ENCODE results near the gene FTCDNL1.

Gene FTCDNL1

DNA sequence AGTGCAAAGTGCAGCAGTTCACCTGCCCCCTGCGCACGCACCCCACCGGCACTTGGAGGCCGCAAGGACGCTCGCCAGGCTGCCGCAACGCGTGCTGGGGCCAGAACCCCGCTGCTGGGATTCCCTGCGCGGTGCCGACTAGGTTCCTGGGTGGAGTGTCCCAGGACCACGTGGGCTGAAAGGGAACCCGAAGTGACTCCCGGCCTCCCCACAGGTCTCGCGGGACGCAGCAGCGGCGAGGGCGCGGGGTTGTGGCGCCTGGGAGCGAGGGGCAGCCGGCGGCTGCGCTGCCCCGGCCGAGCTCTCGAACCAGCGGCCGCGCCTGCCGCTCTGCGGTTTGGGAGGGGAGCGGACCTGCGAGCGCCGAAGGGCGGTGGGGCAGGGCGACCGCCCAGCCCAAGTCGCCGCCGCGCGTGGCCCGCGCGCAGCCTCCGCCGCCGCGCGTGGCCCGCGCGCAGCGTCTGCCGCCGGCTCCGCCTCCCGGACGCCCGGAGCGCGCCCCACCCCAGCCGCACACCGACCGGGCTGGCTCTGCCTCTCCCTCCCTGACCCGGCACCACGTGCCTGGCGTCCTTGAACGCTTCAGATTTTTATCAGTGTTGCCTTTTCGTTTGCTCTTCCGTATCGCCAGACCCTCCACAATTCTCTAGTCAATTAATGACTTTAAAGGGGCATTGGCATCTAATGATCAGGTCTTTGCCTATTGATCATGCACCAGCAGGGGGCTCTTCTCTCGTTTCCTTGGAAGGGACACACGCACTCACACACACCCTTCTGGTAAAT is at the start of gene FTCDNL1:
TSS of gene FTCDNL1 (minus strand) at position 475 of the 783 bp plus-strand sequence. CDS start 2,230 bp downstream, outside the sequence.
- DNase-seq, result peak; percentile 73
- H3K27me3 Mint-ChIP-seq (ENCODE audit: low read depth, poor library complexity), result peaks cover 31% of the 10 kb centered on the region

DNA sequence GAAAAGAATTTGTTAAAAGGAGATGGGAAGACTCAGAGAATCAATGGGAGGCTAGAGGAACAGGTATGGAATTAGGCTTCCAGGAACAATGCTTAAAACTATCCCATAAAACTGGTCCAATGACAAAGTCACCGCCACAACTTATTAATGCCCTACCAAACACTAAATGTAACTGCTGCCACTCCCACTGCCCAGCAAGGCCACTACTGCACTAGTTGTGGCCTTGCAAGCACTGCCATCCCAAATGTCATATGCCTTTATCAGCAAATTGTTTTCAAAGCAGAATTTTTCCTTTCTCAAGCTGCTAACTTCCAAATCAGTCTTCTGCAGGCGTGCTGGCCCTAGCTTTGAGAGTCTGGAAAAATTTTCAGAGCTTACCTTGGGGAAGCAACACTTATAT is 45.6 kb upstream of the FTCDNL1 start:
- no peak for DNase-seq
- Mint-ChIP-seq H3K4me3 (no peak overlapping the region), H3K27me3 (ENCODE audit: low read depth, poor library complexity) (peaks cover 4% of the 10 kb centered on the region), H3K4me1 (no peaks in the 10 kb centered on the region), H3K36me3 (ENCODE audit: low read depth) (no peaks in the 10 kb centered on the region), H3K9me3 (peaks cover 3% of the 10 kb centered on the region), H3K27ac (no peak overlapping the region)
- TF ChIP-seq, protein P1, sequence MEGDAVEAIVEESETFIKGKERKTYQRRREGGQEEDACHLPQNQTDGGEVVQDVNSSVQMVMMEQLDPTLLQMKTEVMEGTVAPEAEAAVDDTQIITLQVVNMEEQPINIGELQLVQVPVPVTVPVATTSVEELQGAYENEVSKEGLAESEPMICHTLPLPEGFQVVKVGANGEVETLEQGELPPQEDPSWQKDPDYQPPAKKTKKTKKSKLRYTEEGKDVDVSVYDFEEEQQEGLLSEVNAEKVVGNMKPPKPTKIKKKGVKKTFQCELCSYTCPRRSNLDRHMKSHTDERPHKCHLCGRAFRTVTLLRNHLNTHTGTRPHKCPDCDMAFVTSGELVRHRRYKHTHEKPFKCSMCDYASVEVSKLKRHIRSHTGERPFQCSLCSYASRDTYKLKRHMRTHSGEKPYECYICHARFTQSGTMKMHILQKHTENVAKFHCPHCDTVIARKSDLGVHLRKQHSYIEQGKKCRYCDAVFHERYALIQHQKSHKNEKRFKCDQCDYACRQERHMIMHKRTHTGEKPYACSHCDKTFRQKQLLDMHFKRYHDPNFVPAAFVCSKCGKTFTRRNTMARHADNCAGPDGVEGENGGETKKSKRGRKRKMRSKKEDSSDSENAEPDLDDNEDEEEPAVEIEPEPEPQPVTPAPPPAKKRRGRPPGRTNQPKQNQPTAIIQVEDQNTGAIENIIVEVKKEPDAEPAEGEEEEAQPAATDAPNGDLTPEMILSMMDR (IDR thresholded peaks at IDR 0.05), result no peak

More for the DNA sequence above, at the start of gene FTCDNL1:
- peaks cover 5% of the 10 kb centered on the region for H3K4me1 Mint-ChIP-seq
- TF ChIP-seq, protein P1 (IDR thresholded peaks at IDR 0.05), result peak; percentile 50
- no peaks in the 10 kb centered on the region for H3K36me3 Mint-ChIP-seq (ENCODE audit: low read depth)
- peak within 1 kb of the TSS; percentile 99 for H3K4me3 Mint-ChIP-seq
- no peak within 1 kb of the TSS for H3K27ac Mint-ChIP-seq
- H3K9me3 Mint-ChIP-seq, result no peaks in the 10 kb centered on the region

DNA sequence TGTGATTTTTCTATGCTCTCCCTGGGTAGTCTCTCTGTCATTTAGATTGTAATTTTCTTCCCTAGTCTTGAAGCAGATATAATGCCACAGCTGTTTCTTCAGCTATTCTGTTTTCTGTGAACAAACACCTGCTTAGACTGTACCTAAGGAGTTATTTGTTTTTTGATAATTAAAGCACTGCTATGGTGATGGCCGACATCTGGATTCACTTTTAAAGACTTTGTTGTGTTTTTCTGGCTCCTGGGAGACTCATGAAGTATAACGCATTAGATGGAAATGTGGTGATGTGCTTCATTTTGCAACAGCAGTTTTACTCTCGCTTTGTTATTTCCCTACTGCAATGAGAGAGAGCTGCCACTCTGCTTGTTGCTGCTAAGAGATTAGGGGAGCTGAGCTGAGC is 44.4 kb upstream of the FTCDNL1 start:
- no peak for DNase-seq
- peaks cover 3% of the 10 kb centered on the region for H3K9me3 Mint-ChIP-seq
- H3K4me3 Mint-ChIP-seq, result no peak overlapping the region
- peaks cover 4% of the 10 kb centered on the region for H3K27me3 Mint-ChIP-seq (ENCODE audit: low read depth, poor library complexity)
- TF ChIP-seq, protein P1 (IDR thresholded peaks at IDR 0.05), result no peak
- no peak overlapping the region for H3K27ac Mint-ChIP-seq
- H3K4me1 Mint-ChIP-seq, result no peaks in the 10 kb centered on the region
- H3K36me3 Mint-ChIP-seq (ENCODE audit: low read depth), result no peaks in the 10 kb centered on the region

DNA sequence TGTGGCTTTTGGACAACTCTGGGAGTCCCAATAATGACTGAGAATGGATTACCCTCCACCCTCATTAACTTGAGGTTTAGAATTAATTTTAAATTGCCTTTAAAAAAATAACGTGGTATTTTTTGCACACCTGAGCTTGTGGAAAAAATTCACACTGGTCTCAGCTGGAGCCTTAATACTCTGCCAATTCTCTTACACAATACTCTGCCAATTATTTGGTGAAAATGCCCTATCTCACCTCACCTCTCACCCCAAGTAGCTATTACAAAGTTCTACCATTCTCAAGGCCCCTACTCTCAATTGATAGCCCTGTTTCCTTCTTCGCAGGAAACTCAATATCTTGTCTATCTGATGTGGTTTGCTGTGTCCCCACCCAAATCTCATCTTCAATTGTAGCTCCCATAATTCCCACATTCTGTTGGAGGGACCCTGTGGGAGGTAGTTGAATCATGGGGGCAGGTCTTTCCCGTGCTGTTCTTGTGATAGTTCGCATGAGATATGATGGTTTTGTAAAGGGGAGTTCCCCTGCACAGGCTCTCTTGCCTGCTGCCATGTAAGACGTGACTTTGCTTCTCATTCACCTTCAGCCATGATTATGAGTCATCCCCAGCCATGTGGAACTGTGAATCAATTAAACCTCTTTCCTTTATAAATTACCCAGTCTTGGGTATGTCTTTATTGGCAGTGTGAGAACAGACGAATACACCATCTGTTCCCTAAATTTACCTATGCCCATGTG is 32.7 kb upstream of the FTCDNL1 start:
- Mint-ChIP-seq H3K27ac (no peak overlapping the region), H3K27me3 (ENCODE audit: low read depth, poor library complexity) (no peaks in the 10 kb centered on the region), H3K9me3 (peaks cover 1% of the 10 kb centered on the region), H3K4me1 (no peaks in the 10 kb centered on the region), H3K4me3 (no peak overlapping the region), H3K36me3 (ENCODE audit: low read depth) (peaks cover 6% of the 10 kb centered on the region)
- DNase-seq, result no peak
- TF ChIP-seq, protein P1 (IDR thresholded peaks at IDR 0.05), result no peak

DNA sequence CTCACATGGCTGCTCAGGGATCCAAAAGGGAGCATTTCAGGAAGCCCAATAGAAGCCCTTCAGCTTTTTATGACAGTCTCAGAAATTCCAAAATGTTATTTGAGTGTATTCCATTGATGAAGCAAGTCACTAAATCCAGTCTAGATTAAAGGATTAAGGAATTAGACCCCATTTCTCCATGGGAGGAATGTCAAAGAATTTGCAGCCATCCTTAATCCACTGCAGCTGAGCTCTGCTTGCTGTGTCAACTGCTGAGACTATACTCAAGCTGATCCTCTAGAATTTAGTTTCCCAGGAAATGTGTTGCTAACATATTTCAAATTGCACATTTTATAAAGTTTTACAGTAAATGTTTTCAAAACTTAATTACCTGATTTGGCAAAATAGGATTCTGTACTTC is 31.7 kb upstream of the FTCDNL1 start:
- no peaks in the 10 kb centered on the region for H3K27me3 Mint-ChIP-seq (ENCODE audit: low read depth, poor library complexity)
- H3K4me1 Mint-ChIP-seq, result no peaks in the 10 kb centered on the region
- peaks cover 9% of the 10 kb centered on the region for H3K36me3 Mint-ChIP-seq (ENCODE audit: low read depth)
- peaks cover 8% of the 10 kb centered on the region for H3K9me3 Mint-ChIP-seq
- no peak overlapping the region for H3K27ac Mint-ChIP-seq
- no peak for DNase-seq
- TF ChIP-seq, protein P1 (IDR thresholded peaks at IDR 0.05), result no peak
- H3K4me3 Mint-ChIP-seq, result no peak overlapping the region
